Measurements from ENCODE around the gene C20orf204. TPM values are rescaled to one million over a fixed set of nuclear protein-coding genes. Genes with fewer than 3 reads are reported as not detected.

The C20orf204 gene
- total RNA-seq, 1 donor from 2014 or later = 3.0 TPM

GRCh38 chr20:64069209-64069613 is 33.2 kb downstream of the C20orf204 start:
- H3K36me3 Mint-ChIP-seq = no peaks in the 10 kb centered on the region
- H3K27ac Mint-ChIP-seq = no peak overlapping the region
- no peaks in the 10 kb centered on the region for H3K9me3 Mint-ChIP-seq
- no peak overlapping the region for H3K4me3 Mint-ChIP-seq
- peaks cover 5% of the 10 kb centered on the region for H3K4me1 Mint-ChIP-seq (ENCODE audit: unreplicated experiment)
- no peak for TF ChIP-seq CTCF (conservative IDR thresholded peaks at IDR 0.05)
- no peaks in the 10 kb centered on the region for H3K27me3 Mint-ChIP-seq
- DNase-seq (ENCODE audit: extremely low spot score, unreplicated experiment) = no peak

- H3K9me3 Mint-ChIP-seq = no peaks in the 10 kb centered on the region
- peak; percentile 89 for TF ChIP-seq CTCF (conservative IDR thresholded peaks at IDR 0.05)
- no peak overlapping the region for H3K4me3 Mint-ChIP-seq
- H3K36me3 Mint-ChIP-seq = no peaks in the 10 kb centered on the region
- no peak for DNase-seq (ENCODE audit: extremely low spot score, unreplicated experiment)
- H3K4me1 Mint-ChIP-seq (ENCODE audit: unreplicated experiment) = peaks cover 5% of the 10 kb centered on the region
- H3K27ac Mint-ChIP-seq = no peak overlapping the region
- H3K27me3 Mint-ChIP-seq = no peaks in the 10 kb centered on the region
Measured at GRCh38 chr20:64069614-64070243, 33.7 kb downstream of the C20orf204 start.

GRCh38 chr20:64070244-64070993 is 34.4 kb downstream of the C20orf204 start:
- no peak for DNase-seq (ENCODE audit: extremely low spot score, unreplicated experiment)
- Mint-ChIP-seq H3K27ac (no peak overlapping the region), H3K9me3 (no peaks in the 10 kb centered on the region), H3K4me1 (ENCODE audit: unreplicated experiment) (peaks cover 1% of the 10 kb centered on the region), H3K36me3 (no peaks in the 10 kb centered on the region), H3K27me3 (no peaks in the 10 kb centered on the region), H3K4me3 (no peak overlapping the region)
- TF ChIP-seq CTCF (conservative IDR thresholded peaks at IDR 0.05) = no peak

- no peaks in the 10 kb centered on the region for H3K36me3 Mint-ChIP-seq
- H3K9me3 Mint-ChIP-seq = no peaks in the 10 kb centered on the region
- no peaks in the 10 kb centered on the region for H3K4me1 Mint-ChIP-seq (ENCODE audit: unreplicated experiment)
- H3K27ac Mint-ChIP-seq = no peak overlapping the region
- DNase-seq (ENCODE audit: extremely low spot score, unreplicated experiment) = no peak
- no peak overlapping the region for H3K4me3 Mint-ChIP-seq
- no peak for TF ChIP-seq CTCF (conservative IDR thresholded peaks at IDR 0.05)
- H3K27me3 Mint-ChIP-seq = no peaks in the 10 kb centered on the region
Measured at GRCh38 chr20:64071341-64072332, 35.7 kb downstream of the C20orf204 start.

GRCh38 chr20:64072498-64073063 is 36.6 kb downstream of the C20orf204 start:
- no peak for DNase-seq (ENCODE audit: extremely low spot score, unreplicated experiment)
- Mint-ChIP-seq H3K27ac (no peak overlapping the region), H3K4me3 (no peak overlapping the region), H3K36me3 (no peaks in the 10 kb centered on the region), H3K9me3 (no peaks in the 10 kb centered on the region), H3K27me3 (no peaks in the 10 kb centered on the region), H3K4me1 (ENCODE audit: unreplicated experiment) (no peaks in the 10 kb centered on the region)
- TF ChIP-seq CTCF (conservative IDR thresholded peaks at IDR 0.05) = no peak
